GM21825 (cell line): ENCODE data around the gene KCNB1.

ENCODE experiments used
- ATAC-seq: cut with Tn5 transposase; IDR thresholded peaks from one replicate; pipeline ENCODE4 v1.9.1; 2021; ENCODE audit warnings: mild to moderate bottlenecking, moderate library complexity; ENCODE audit not compliant: unreplicated experiment

Gene KCNB1

GRCh38 chr20:49445176-49445575 lies 37.3 kb downstream of the KCNB1 start:
- ATAC-seq, result no peak

GRCh38 chr20:49444553-49444990 lies 37.9 kb downstream of the KCNB1 start:
- ATAC-seq, result no peak

- ATAC-seq, result no peak
Measured at GRCh38 chr20:49437057-49437456, 45.4 kb downstream of the KCNB1 start.

DNA sequence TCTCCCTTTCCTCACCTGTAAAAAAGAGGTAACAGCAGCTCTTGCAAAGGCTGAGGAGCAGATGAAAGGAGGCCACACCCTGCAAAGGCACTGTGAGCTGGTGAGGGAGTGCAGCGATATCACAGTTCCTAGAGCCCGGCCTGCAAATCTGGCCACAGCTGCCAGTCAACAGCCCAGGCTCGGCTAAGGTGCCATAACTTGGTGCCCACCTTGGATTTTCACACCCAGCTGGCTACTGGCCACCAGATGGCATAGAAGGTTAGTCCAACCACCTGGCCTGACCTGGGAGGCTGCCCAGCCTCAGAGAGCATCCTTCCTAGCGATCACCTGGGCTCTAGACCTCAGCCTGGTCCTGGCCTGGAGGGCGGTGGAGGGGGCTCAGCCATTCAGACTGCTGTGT lies 46.8 kb downstream of the KCNB1 start:
- ATAC-seq, result no peak

GRCh38 chr20:49433333-49433732 lies 49.1 kb downstream of the KCNB1 start:
- no peak for ATAC-seq

GRCh38 chr20:49432550-49432949 lies 49.9 kb downstream of the KCNB1 start:
- ATAC-seq, result no peak

DNA sequence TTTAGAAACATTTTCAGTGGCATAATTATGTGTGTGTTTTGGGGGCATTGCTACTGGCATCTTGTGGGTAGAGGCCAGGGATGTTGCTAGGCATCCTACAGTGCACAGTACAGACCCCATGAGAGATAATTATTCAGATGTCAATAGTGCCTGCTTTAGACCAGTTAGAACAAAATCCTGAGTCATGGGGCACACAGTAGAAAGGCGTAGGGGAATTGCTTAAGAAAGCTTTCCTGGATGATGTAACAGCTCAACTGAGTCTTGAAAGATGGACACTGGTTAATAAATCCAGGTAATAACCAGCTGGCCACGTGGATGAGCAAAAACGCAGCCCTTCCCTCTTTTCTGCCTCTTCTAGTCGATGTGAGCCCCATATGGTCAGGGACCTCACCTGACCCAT lies 51.1 kb downstream of the KCNB1 start:
- ATAC-seq, result no peak

DNA sequence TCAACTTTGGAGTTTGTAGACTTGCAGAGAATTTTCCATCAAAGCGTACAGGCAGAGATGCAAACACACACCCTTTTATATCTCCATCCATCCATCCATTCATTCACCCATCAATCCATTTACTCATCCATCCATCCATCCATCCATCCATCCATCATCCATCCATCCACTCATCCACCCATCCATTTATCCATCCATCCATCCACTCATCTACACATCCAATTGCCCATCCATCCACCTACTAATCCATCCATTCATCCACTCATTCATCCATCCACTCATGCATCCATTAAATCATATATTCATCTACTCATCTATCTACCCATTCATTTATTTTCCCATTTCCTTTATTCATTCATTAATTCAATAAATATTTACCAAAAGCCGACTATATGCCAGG lies 52.1 kb downstream of the KCNB1 start:
- ATAC-seq, result no peak

- no peak for ATAC-seq
Measured at GRCh38 chr20:49427751-49428518, 54.5 kb downstream of the KCNB1 start.

DNA sequence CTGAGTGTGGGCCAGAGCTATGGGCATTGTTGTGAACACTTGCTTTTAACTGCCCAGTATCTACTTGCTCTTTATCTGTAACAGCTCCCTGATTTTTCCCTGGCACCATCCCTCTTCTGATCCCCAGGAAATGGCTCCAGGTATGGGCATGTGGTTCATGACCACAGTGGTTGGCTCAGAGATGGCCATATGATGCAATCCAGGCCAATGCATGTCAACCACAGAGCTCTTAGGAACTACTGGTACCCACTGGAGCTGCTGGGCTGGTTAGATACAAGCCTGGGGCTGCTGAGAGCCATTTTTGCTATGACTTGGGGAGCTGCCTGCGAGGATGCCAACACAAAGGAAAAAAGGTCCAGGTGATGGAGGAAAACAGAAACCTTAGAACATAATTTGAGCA lies 55.6 kb downstream of the KCNB1 start:
- no peak for ATAC-seq

- ATAC-seq, result no peak
Measured at GRCh38 chr20:49426395-49426794, 56.1 kb downstream of the KCNB1 start.

DNA sequence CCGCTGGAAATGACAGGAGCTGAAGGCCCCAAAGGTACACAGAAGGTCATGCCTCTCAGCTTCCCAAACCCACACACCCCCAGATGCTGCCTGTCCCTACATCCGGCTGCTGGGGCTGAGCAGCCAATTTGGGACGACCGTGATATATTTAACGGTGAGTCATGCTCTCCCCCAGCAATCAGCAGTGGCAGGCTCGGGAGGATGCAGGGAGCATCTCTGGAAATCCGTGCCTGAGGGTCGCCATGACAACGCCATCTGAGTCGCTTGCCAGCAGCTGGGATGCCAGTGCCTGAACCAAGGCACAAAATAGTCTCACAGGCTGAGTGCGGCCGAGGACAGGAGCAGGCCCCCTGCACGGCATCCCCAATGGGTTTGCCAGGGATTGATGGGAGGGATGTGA lies 57.9 kb downstream of the KCNB1 start:
- ATAC-seq, result no peak

DNA sequence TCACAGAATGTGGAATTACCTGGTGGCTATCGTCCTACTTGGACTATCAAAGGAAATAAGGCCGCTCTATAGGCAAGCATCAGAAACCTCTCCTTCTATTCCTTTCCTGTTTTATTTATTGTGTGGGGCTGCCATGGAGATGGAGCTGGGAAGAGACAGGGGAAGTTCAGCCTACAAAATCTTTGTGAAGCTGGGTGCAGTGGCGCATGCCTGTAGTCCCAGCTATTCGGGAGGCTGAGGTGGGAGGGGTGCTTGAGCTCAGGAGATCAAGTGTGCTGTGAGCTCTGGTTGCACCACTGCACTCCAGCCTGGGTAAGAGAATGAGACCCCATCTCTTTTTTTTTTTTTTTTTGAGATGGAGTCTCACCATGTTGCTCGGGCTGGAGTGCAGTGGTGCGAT lies 60.3 kb downstream of the KCNB1 start:
- ATAC-seq, result no peak

DNA sequence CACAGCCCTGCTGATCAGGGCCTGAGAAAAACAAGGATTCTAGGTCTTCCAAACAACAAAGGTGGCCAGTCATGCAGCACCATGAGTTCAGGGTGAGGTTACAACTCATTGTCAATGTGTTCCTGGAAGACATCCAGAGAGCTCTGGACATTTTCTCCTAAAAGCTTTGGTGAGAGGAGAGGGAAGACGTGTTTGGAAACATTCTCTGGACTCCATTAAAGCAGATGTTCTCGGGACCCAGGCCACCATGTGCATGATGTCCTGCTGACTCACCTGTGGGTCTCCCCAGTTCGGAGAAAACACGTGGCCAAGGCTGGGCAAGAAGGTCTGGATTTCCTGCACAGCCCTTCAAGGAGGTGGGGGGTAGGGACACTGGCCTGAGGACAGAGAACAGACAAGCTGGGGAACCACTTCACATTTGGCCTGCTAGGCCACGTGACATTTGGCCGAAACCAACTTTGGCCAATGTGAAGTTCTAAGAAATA lies 61.6 kb downstream of the KCNB1 start:
- no peak for ATAC-seq

DNA sequence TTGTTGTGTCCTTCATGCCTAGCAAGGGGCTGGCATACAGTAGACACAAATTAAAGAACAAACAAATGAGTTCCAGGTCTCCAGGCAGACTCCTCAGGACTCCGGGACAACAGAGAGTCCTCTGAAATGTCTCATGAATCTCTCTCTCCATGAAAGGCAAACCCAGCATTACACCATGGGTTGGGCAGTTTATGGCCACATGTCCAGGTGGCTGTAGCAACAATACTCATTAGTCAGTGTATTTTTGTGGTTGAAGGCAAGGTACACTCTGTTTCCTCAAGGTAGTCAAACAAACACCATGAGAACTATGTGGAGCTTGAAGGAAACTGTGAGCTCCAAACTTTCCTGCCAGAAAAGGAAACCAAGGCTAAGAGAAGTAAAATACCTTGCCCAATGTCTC lies 62.2 kb downstream of the KCNB1 start:
- no peak for ATAC-seq

- no peak for ATAC-seq
Measured at GRCh38 chr20:49419785-49420184, 62.7 kb downstream of the KCNB1 start.

- ATAC-seq, result no peak
Measured at GRCh38 chr20:49418809-49419208, 63.7 kb downstream of the KCNB1 start.

DNA sequence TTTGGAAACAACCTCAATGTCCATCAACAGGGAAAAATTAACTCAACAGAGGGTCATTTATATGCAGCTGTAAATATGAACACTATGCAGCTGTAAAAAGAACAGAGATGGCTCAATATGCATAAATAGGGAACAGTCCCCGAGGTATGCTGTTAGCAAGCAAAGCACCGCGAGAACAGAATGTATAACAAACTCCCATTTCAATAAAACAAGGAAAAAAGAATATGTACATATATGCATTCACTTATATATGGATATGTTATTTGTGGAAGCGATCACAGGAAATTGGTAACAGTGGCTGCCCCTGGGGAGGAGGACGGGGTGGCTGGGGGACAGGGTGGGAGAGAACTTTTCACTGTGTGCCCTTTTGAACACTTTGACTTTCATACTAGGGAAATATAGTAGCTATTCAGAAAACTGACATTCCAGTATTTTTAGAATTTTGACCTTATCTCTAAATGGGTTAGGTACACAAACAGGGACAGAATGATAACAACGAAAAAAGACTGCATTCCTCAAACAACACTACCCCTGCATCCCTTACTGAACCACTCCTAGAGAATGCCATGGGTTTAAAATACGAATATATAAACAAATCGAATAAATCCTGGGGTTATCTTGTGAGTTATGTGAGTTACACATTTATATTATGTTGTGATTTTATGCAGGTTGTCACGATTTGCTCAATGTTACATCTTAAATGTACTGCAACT lies 64.5 kb downstream of the KCNB1 start:
- ATAC-seq, result no peak

- ATAC-seq, result no peak
Measured at GRCh38 chr20:49415668-49416044, 66.8 kb downstream of the KCNB1 start.

DNA sequence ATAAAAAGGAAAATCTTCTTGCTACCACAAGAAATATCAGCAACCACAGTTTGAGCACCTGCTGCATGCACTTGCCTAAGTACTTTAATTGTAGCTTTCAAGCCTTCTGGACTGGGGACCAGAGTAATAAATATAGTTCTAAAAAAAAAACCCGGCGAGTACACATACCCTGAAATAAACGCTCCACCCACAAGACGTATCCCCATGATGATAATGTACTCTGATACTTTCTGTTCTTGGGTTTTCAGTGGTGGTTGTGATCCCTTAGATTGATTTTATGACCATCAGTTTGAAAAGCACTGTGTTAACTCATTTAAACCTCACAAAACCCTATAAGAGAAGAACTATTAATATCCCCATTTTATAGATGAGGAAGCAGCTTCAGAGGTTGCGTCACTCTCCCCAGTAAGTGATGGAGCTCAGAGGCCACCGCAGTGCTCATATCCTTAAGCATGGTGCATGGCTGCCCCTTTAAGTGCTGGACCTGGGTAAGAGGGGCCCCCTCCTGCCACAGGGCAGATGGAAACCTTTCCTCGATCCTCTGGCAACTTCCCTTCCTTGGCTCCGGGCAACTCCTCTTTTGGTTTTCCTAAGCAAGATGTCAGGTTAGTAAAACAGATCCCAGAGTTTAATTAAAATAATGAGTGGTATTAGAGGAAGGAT lies 67.3 kb downstream of the KCNB1 start:
- no peak for ATAC-seq

- no peak for ATAC-seq
Measured at GRCh38 chr20:49413677-49414076, 68.8 kb downstream of the KCNB1 start.

GRCh38 chr20:49412953-49413352 lies 69.5 kb downstream of the KCNB1 start:
- ATAC-seq, result no peak
